ENCODE results near the gene CCDC8.
A peak's percentile ranks its signal among the peaks of the same experiment; 100 is the strongest.

Gene CCDC8

DNA sequence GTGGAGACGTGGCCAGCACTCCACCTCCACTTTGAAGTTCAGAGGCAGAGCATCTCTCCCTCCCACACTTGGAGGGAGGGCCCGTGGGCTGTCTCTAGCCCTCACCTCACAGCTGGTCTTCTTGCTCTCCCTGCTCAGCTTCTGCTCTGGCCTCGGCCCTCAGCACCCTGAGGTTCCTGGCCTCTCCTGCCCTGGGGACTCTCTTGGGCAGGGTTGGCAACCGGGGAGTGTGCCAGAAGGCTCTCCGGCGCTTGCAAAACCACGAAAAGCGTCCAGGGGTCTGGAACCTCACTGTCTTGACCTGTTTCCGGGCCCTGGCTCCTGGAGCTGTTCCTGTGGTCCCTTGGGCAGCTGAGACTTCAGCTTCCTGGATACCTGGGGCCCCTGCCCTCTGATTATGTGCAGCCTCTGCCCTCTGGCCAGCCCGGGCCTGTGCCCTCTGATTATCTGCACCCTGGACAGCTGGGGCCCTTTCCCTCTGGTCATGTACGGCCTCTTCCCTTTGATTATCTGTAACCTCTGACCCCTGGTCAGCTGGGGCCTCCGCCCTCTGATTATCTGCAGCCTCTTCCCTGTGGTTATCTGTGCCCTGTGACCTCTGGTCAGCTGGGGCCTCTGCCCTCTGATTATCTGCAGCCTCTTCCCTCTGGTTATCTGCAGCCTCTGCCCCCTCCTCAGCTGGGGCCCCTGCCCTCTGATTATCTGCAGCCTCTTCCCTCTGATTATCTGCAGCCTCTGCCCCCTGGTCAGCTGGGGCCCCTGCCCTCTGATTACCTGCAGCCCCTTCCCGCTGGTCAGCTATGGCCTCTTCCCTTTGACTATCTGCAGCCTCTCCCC is 2.1 kb downstream of the CCDC8 start:
- no peak overlapping the region for H3K4me3 ChIP-seq
- peaks cover 22 to 62% (median 29%) of the 10 kb centered on the region in 11 experiments for H3K27me3 ChIP-seq
- no peaks in the 10 kb centered on the region for H3K36me3 ChIP-seq
- H3K4me2 ChIP-seq: peak overlapping the region in 8 of 11 experiments; percentile 20 to 59 (median 33); a peak in 12 of 22 replicates
- H3K9ac ChIP-seq: 0 out of 22 replicates have a peak overlapping the region, but pooled peaks of 1 of the 11 experiments have one; percentile 19
- H3K27ac ChIP-seq: no peak overlapping the region
- H3K9me3 ChIP-seq (replicated peaks in 1 of 11): peaks cover 0 to 17% (median 6%) of the 10 kb centered on the region in 11 experiments; a peak in 9 of 22 replicates
- no peaks in the 10 kb centered on the region; a peak in 1 of 22 replicates for H4K20me1 ChIP-seq
- H3K4me1 ChIP-seq: peaks cover 12 to 64% (median 49%) of the 10 kb centered on the region in 10 experiments
- TF ChIP-seq Cebpa-rat (IDR thresholded peaks at IDR 0.05): no peak

DNA sequence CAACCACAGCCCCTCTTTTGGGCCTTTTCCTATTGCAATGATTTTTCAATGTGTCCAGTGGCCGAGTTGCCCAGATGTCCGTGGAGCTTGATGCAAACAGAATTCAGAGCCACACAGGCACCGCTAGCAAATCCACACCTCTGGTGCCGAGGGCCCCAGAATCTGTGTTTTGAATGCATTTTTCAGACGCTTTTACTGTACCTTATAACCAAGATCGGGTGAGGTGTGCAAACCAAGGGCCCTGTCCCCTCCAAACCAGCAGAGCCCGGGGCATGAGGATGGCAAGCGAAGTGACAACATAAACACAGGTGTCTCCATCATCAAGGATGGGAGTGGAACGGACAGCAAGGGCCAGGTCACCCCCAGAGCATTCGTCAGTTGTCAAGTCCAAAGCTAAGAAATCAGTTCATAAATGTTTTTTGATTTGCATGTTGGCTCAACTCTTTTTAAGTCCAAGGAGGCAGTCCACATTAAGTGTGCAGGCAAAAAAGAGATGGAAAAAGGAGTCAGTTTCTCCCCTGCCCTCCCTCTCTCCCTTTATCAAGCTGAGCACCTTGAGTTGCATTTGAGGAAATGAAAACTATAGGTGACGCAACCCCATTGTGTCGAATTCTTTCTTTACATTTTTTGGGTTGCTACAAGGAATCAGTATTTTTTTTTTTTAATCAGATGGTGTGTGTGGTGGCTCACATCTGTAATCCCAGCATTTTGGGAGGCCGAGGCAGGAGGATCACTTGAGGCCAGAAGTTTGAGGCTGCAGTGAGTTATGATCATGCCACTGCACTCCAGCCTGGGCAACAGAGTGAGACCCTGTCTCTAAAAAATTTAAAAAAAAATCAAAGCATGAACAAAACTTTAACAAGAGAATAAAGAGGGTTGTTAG is 2.9 kb downstream of the CCDC8 start:
- no peak overlapping the region for H3K9ac ChIP-seq
- no peak overlapping the region for H3K27ac ChIP-seq
- no peaks in the 10 kb centered on the region; a peak in 1 of 22 replicates for H4K20me1 ChIP-seq
- peaks cover 22 to 53% (median 29%) of the 10 kb centered on the region in 11 experiments for H3K27me3 ChIP-seq
- peaks cover 0 to 17% (median 6%) of the 10 kb centered on the region in 11 experiments; a peak in 9 of 22 replicates for H3K9me3 ChIP-seq (replicated peaks in 1 of 11)
- TF ChIP-seq Cebpa-rat (IDR thresholded peaks at IDR 0.05): peak in 2 of 11 experiments; percentile 37 to 50; a peak in 2 of 22 replicates
- no peak overlapping the region for H3K4me3 ChIP-seq
- peaks cover 7 to 64% (median 44%) of the 10 kb centered on the region in 10 experiments for H3K4me1 ChIP-seq
- no peaks in the 10 kb centered on the region for H3K36me3 ChIP-seq
- peak overlapping the region in 8 of 11 experiments; percentile 20 to 59 (median 33); a peak in 12 of 22 replicates for H3K4me2 ChIP-seq

DNA sequence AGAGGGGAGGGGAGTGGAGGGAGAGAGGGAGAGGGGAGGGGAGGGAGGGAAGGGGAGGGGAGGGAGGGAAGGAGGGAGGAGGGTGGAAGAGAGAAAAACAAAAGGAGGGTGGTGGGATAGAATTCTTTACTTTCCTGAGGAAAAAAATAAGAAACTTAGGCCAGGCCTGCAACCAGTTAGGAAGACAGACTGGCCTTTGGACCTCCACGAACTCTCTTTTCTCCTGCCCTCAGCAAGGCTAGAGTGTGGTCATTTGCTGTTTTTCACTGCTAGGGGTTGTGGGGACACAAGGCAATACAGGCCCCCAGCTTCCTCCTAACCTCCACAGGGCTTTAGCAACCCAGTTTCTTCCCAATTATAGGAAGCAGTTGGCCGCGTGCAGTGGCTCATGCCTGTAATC is 4.2 kb downstream of the CCDC8 start:
- Histone ChIP-seq H3K4me2 (peak overlapping the region in 8 of 11 experiments; percentile 32 to 72 (median 63); a peak in 15 of 22 replicates), H3K4me1 (peaks cover 10 to 69% (median 47%) of the 10 kb centered on the region in 10 experiments), H3K27me3 (peaks cover 27 to 58% (median 37%) of the 10 kb centered on the region in 11 experiments), H3K9ac (no peak overlapping the region; a peak in 1 of 22 replicates), H4K20me1 (no peaks in the 10 kb centered on the region; a peak in 1 of 22 replicates), H3K36me3 (no peaks in the 10 kb centered on the region), H3K27ac (peak overlapping the region in 2 of 11 experiments; percentile 40 to 47; a peak in 1 of 22 replicates), H3K4me3 (no peak overlapping the region), H3K9me3 (replicated peaks in 1 of 11) (peaks cover 0 to 12% (median 6%) of the 10 kb centered on the region in 11 experiments; a peak in 9 of 22 replicates)
- no peak for TF ChIP-seq Cebpa-rat (IDR thresholded peaks at IDR 0.05)

DNA sequence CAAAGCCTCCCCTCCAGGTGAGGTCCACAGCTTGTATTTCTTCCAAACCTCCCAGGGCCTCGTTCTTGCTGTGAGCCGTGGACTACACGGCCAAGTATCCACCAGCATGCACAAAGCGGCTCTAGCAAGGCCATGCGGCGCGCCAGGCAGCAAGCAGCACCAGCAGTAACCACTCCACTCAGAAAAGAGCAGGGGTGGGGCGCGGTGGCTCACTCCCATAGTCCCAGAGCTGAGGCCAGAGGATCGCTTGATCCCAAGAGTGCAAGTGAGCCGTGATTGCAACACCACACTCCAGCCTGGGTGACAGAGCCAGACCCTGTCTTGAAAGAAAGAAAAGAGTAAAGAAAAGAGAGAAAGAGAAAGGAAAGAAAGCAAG is 4.7 kb downstream of the CCDC8 start:
- Histone ChIP-seq H3K4me2 (peak overlapping the region; percentile 77 to 95 (median 92)), H3K9ac (peak overlapping the region in 7 of 11 experiments; percentile 28 to 70 (median 57); a peak in 12 of 22 replicates), H3K36me3 (no peaks in the 10 kb centered on the region), H3K4me3 (peak overlapping the region in 6 of 10 experiments; percentile 8 to 55 (median 37); a peak in 7 of 20 replicates), H3K4me1 (peaks cover 15 to 74% (median 52%) of the 10 kb centered on the region in 10 experiments), H4K20me1 (no peaks in the 10 kb centered on the region; a peak in 2 of 22 replicates), H3K9me3 (replicated peaks in 1 of 11) (peaks cover 0 to 11% (median 4%) of the 10 kb centered on the region in 11 experiments; a peak in 8 of 22 replicates), H3K27ac (peak overlapping the region in 5 of 11 experiments; percentile 40 to 69 (median 61); a peak in 8 of 22 replicates), H3K27me3 (peaks cover 27 to 63% (median 40%) of the 10 kb centered on the region in 11 experiments)
- TF ChIP-seq Cebpa-rat (IDR thresholded peaks at IDR 0.05): peak in 4 of 11 experiments; percentile 41 to 56 (median 54); a peak in 4 of 22 replicates

DNA sequence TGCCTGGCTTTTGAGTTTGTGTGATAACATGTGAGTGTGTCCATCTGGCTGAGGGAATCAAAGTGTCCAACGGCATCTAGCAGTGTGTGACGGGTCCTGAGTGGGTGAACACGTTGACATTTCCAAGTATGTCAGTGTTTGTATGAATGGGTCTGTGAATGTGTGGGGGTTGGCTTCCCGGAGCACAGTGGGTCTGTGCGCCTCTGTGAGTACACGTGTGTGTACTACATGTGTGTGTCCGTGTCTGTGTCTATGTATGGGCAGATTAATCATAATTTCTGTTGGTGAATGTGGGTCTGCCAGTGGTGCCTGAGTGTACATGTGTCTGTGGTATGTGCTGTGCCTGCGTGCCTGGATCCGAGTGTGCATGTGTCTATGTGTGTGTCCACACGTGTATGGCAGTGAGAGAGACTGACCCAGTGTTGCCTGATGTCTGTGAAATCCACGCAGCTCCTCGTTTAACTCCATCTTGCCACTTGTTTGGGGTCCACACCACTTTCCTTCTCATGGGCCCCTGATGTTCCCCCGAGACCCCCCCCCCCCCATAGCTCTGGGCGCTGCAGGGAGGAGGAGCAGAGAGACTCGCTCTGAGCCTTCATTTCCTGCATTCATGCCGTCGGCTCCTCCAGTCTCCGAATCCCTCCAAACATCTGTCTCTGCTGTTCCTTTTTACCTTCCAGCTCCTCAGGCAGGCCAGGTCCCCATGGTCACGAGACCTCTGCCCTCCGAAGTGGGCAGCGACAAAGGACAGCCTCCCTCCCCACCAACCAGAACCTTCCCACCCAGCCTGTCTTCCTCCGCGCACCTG is 5.3 kb downstream of the CCDC8 start:
- H3K27ac ChIP-seq: peak overlapping the region in 5 of 11 experiments; percentile 40 to 69 (median 61); a peak in 8 of 22 replicates
- H3K36me3 ChIP-seq: no peaks in the 10 kb centered on the region
- peak overlapping the region in 7 of 11 experiments; percentile 28 to 70 (median 57); a peak in 12 of 22 replicates for H3K9ac ChIP-seq
- H3K9me3 ChIP-seq (replicated peaks in 1 of 11): peaks cover 0 to 5% (median 0%) of the 10 kb centered on the region in 11 experiments; a peak in 3 of 22 replicates
- H3K4me2 ChIP-seq: peak overlapping the region; percentile 77 to 95 (median 92)
- H4K20me1 ChIP-seq: no peaks in the 10 kb centered on the region; a peak in 2 of 22 replicates
- peaks cover 17 to 75% (median 56%) of the 10 kb centered on the region in 10 experiments for H3K4me1 ChIP-seq
- peak overlapping the region in 6 of 10 experiments; percentile 8 to 55 (median 37); a peak in 7 of 20 replicates for H3K4me3 ChIP-seq
- no peak for TF ChIP-seq Cebpa-rat (IDR thresholded peaks at IDR 0.05)
- peaks cover 22 to 59% (median 34%) of the 10 kb centered on the region in 11 experiments for H3K27me3 ChIP-seq

DNA sequence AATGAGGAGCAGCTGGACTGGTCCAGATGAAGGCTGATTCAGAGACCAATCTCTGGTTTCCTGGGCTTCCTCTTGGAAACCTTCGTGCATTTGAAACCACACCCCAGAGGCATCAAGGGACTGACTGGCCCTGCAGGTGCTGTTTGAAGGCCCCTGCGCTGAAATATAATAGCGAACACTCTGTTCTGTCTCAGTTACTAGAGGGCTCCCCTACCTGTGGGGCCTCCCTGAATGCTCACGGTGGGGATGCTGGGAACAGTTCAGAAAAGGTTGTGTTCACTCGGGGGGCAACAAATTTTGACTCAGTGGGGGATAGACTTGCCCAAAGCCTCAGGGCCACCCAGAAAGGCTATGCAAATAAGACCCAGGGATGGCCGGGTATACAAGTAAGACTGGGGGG is 6.4 kb downstream of the CCDC8 start:
- no peak overlapping the region for H3K4me3 ChIP-seq
- peak overlapping the region in 2 of 11 experiments; percentile 18; a peak in 2 of 22 replicates for H3K9ac ChIP-seq
- H3K27ac ChIP-seq: no peak overlapping the region; a peak in 1 of 22 replicates
- TF ChIP-seq Cebpa-rat (IDR thresholded peaks at IDR 0.05): no peak
- H3K4me1 ChIP-seq: peaks cover 17 to 83% (median 58%) of the 10 kb centered on the region in 10 experiments
- no peaks in the 10 kb centered on the region for H3K9me3 ChIP-seq (replicated peaks in 1 of 11)
- H3K27me3 ChIP-seq: peaks cover 11 to 48% (median 23%) of the 10 kb centered on the region in 11 experiments
- no peaks in the 10 kb centered on the region; a peak in 2 of 22 replicates for H4K20me1 ChIP-seq
- no peaks in the 10 kb centered on the region for H3K36me3 ChIP-seq
- peak overlapping the region in 9 of 11 experiments; percentile 33 to 95 (median 92); a peak in 18 of 22 replicates for H3K4me2 ChIP-seq

DNA sequence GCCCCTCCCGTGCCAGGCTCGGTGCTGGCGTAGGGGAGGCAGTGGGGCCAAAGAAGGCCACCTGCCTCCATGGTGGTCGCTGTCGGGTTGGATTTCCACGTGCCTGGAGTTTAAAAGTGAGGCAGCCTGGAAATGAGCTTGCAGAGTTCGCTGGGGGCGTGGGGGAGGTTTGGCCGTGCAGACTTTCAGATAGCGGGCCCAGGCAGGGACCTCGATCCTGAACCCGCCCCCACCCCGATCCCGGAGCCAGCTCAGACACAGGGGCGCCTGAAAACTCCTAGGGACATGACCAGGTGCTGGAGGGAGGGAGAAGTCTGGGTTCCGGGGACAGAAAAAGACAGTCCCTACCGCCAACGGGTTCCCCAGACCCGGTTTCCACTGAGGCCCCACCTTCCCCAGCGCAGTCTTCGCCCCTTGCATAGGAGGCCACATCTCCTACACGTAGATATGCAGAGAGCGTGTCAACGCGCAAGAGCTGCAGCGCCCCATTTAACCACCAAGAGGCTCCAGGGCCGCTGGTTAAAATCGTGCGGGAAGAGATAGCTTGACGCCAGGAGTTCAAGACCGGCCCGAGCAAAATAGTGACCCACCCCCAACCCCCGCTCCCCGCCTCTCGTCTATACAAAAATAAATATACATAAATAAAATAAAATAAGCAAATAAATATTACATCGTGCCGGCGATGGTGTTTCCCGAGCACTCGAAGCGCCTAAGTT is 8.5 kb downstream of the CCDC8 start:
- Histone ChIP-seq H3K4me2 (peak overlapping the region in 10 of 11 experiments; percentile 28 to 77 (median 63); a peak in 19 of 22 replicates), H3K9ac (0 out of 22 replicates have a peak overlapping the region, but pooled peaks of 1 of the 11 experiments have one; percentile 18), H4K20me1 (no peaks in the 10 kb centered on the region; a peak in 2 of 22 replicates), H3K27me3 (peaks cover 0 to 37% (median 12%) of the 10 kb centered on the region in 11 experiments; a peak in 15 of 22 replicates), H3K4me3 (no peak overlapping the region), H3K36me3 (no peaks in the 10 kb centered on the region), H3K27ac (0 out of 22 replicates have a peak overlapping the region, but pooled peaks of 1 of the 11 experiments have one; percentile 0), H3K4me1 (peaks cover 17 to 82% (median 63%) of the 10 kb centered on the region in 10 experiments), H3K9me3 (replicated peaks in 1 of 11) (no peaks in the 10 kb centered on the region)
- TF ChIP-seq Cebpa-rat (IDR thresholded peaks at IDR 0.05): no peak

All from BLaER1 treated with 17β-estradiol and CSF1 and Interleukin-3, amounts not matched to agents 10 nM and 100 nM (cell line).